Endothelial cell of umbilical vein (primary cell): Measurements from ENCODE around the gene TRIM46. TPM values are rescaled to one million over a fixed set of nuclear protein-coding genes. Genes with fewer than 3 reads are reported as not detected.

Experiments used
- BruUV-seq: library from RNA; stranded (reverse); fragments of 400-500 nt; replicated peaks from 2 replicates; lab custom pipeline; 2021; lab: Mats Ljungman, UMichigan
- CTCF ChIA-PET: fragments of 300-600, 350-600 bp; sonication (Branson Sonifier 250); formaldehyde crosslinking; loops from one replicate; lab custom pipeline; 2021; ENCODE audit warnings: antibody characterized with exemption, inconsistent platforms; lab: Charles Lee
- POLR2A ChIA-PET: fragments of 300-600, 350-600 bp; sonication (Branson Sonifier 250); formaldehyde crosslinking; loops from one replicate; lab custom pipeline; 2021; ENCODE audit warnings: antibody characterized with exemption, inconsistent platforms; lab: Charles Lee
- DNase-seq: peaks from one replicate; pipeline ENCODE4 v3.0.0-alpha.2; 2011; ENCODE audit warnings: low read depth, low spot score
- FAIRE-seq: peaks from 2 replicates; lab custom pipeline; 2011; peaks lifted over from hg19 to GRCh38; lab: Jason Lieb, UNC
- H2AFZ ChIP-seq: 2 replicates; pipeline ENCODE4 v1.6.0; 2012; ENCODE audit warnings: low read depth, low read length, control low read depth, inconsistent platforms
- H3K27ac ChIP-seq: 2 replicates; pipeline ENCODE4 v1.5.1; 2011; ENCODE audit warnings: low read depth, mild to moderate bottlenecking, control low read depth, low read length, moderate library complexity; ENCODE audit not compliant: insufficient read depth
- H3K27me3 ChIP-seq, 2 experiments: 2 replicates each; pipeline versions ENCODE4 v1.6.0 to v1.6.1; 2011; ENCODE audit warnings: low read length in 2 of 2, mixed read lengths in 1 of 2; ENCODE audit not compliant: control insufficient read depth in 2 of 2, insufficient read depth in 2 of 2
- H3K36me3 ChIP-seq, 2 experiments: 2 replicates in 1 of 2; 3 replicates in 1 of 2; pipeline ENCODE4 v1.5.1; 2011; ENCODE audit warnings: low read length in 2 of 2, mild to moderate bottlenecking in 1 of 2, moderate library complexity in 1 of 2; ENCODE audit not compliant: control insufficient read depth in 2 of 2, insufficient read depth in 2 of 2; ENCODE audit errors: extremely low read depth in 1 of 2
- H3K4me1 ChIP-seq: 3 replicates; pipeline ENCODE4 v1.5.1; 2011; ENCODE audit warnings: mild to moderate bottlenecking, low read length; ENCODE audit not compliant: control insufficient read depth, insufficient read depth; ENCODE audit errors: extremely low read depth
- H3K4me2 ChIP-seq: 2 replicates; pipeline ENCODE4 v1.6.1; 2011; ENCODE audit warnings: low read length, control low read depth, mixed read lengths; ENCODE audit not compliant: insufficient read depth
- H3K4me3 ChIP-seq, 3 experiments: fragments of 200-600 bp in 1 of 3; sonication (generic), shearing (Covaris generic) in 1 of 3; replicated peaks in 1 of 3; 2 replicates each; pipeline ENCODE4 v1.5.1; 2011 to 2016; ENCODE audit warnings: control low read depth in 3 of 3, low read length in 3 of 3, mild to moderate bottlenecking in 2 of 3, inconsistent platforms in 1 of 3, low read depth in 1 of 3, moderate library complexity in 1 of 3; ENCODE audit not compliant: insufficient read depth in 1 of 3
- H3K79me2 ChIP-seq: 2 replicates; pipeline ENCODE4 v1.6.0; 2012; ENCODE audit warnings: low read length, inconsistent platforms; ENCODE audit not compliant: control insufficient read depth, insufficient read depth
- H3K9ac ChIP-seq: replicated peaks from 2 replicates; pipeline ENCODE3; 2011; ENCODE audit warnings: low read length, control low read depth; ENCODE audit not compliant: insufficient read depth; ENCODE audit errors: extremely low read depth
- H3K9me1 ChIP-seq: replicated peaks from 3 replicates; pipeline ENCODE4 v1.6.0; 2011; ENCODE audit warnings: mild to moderate bottlenecking, low read length; ENCODE audit not compliant: control insufficient read depth, insufficient read depth; ENCODE audit errors: extremely low read depth
- H3K9me3 ChIP-seq: replicated peaks from 2 replicates; pipeline ENCODE4 v1.5.1; 2012; ENCODE audit warnings: low read length, inconsistent platforms; ENCODE audit not compliant: control insufficient read depth, insufficient read depth
- H4K20me1 ChIP-seq: replicated peaks from 2 replicates; pipeline ENCODE3; 2011; ENCODE audit warnings: mild to moderate bottlenecking, low read length; ENCODE audit not compliant: control insufficient read depth, insufficient read depth; ENCODE audit errors: extremely low read depth
- CTCF ChIP-seq, 2 donors: IDR thresholded peaks; 1 replicate in 1 of 2; 2 replicates in 1 of 2; pipeline ENCODE4 v1.5.1; 2011; ENCODE audit warnings: low read length in 2 of 2, mild to moderate bottlenecking in 2 of 2, moderate library complexity in 2 of 2, control low read depth in 1 of 2, inconsistent platforms in 1 of 2, low read depth in 1 of 2; ENCODE audit not compliant: insufficient read depth in 1 of 2; ENCODE audit errors: extremely low read depth in 1 of 2
- JUN ChIP-seq: IDR thresholded peaks from 2 replicates; pipeline ENCODE4 v1.6.1; 2011; ENCODE audit warnings: borderline replicate concordance, low read depth; ENCODE audit not compliant: insufficient read length, insufficient read depth
- MAX ChIP-seq: IDR thresholded peaks from 2 replicates; pipeline ENCODE4 v1.6.1; 2011; ENCODE audit not compliant: insufficient read depth, insufficient read length
- POLR2AphosphoS5 ChIP-seq: IDR thresholded peaks from 2 replicates; pipeline ENCODE4 v1.6.1; 2012; ENCODE audit warnings: low read depth, mild to moderate bottlenecking, control low read depth, low read length, moderate library complexity; ENCODE audit not compliant: insufficient read depth
- dilution Hi-C: fragments of 300-500 bp; cut with MboI; formaldehyde crosslinking; loops from one replicate; pipeline ENCODE4 v1.15.0; 2019; ENCODE audit warnings: low sequenced_read_pairs; ENCODE audit not compliant: extremely low pct_ligation_motif_present
- intact Hi-C: fragments of 100-400 bp; cut with micrococcal nuclease; formaldehyde crosslinking; loops from one replicate; pipeline ENCODE4 v1.10.0; 2022
- polyA plus RNA-seq, 4 experiments: library from polyadenylated mRNA; depleted of rRNA in 3 of 4; stranded (reverse) in 3 of 4; unstranded in 1 of 4; fragments of >200 nt; gene quantifications; 2 replicates each; pipeline versions ENCODE4 v1.2.1 to v1.2.3, GENCODE V29; 2011 to 2012; ENCODE audit warnings: missing spikeins in 1 of 4
- total RNA-seq: library from RNA; stranded (reverse); gene quantifications from 2 replicates; pipeline ENCODE4 v1.2.3, GENCODE V29; 2021

The TRIM46 gene
- total and polyA plus RNA-seq, 2 donors (not counting 3 experiments of a cell fraction or from before 2014, with no cell fraction given): 9.5 to 10.0 TPM

GRCh38 chr1:155127967-155128754, 45.5 kb upstream of the TRIM46 start:
- Histone ChIP-seq H3K9me3 (no peaks in the 10 kb centered on the region), H2AFZ (peak overlapping the region; percentile 30), H3K27me3 (no peaks in the 10 kb centered on the region), H3K36me3 (peaks cover 10 to 19% of the 10 kb centered on the region in 2 experiments), H3K4me2 (peak overlapping the region; percentile 87), H4K20me1 (no peaks in the 10 kb centered on the region), H3K9me1 (no peaks in the 10 kb centered on the region), H3K4me1 (peaks cover 59% of the 10 kb centered on the region), H3K79me2 (peaks cover 29% of the 10 kb centered on the region), H3K9ac (peak overlapping the region; percentile 92), H3K27ac (peak overlapping the region; percentile 68), H3K4me3 (peak overlapping the region; percentile 51 to 95 (median 91))
- FAIRE-seq: no peak
- dilution Hi-C loops (no loop called here), intact Hi-C loops (loop anchor here (1.0 to 5.0 kb wide), 4 partner anchors 7 to 156 kb away; partner anchors contain the start of genes CKS1B, DPM3, SHC1 and SLC50A1)
- peak; percentile 29 for DNase-seq
- TF ChIP-seq MAX (no peak), POLR2AphosphoS5 (peak; percentile 6)
- ChIA-PET POLR2A (interaction anchor here (0.9 kb wide), 1 partner anchor 39 kb away, joined by 4 read pairs; no protein-coding TSS in a partner anchor), CTCF (interaction anchor here (1.0 to 15.5 kb wide), 8 partner anchors 10 to 65 kb away, joined by 3 to 204 read pairs (median 6); partner anchors contain the start of gene KRTCAP2)
- TSS peak; percentile 73 for BruUV-seq

DNA sequence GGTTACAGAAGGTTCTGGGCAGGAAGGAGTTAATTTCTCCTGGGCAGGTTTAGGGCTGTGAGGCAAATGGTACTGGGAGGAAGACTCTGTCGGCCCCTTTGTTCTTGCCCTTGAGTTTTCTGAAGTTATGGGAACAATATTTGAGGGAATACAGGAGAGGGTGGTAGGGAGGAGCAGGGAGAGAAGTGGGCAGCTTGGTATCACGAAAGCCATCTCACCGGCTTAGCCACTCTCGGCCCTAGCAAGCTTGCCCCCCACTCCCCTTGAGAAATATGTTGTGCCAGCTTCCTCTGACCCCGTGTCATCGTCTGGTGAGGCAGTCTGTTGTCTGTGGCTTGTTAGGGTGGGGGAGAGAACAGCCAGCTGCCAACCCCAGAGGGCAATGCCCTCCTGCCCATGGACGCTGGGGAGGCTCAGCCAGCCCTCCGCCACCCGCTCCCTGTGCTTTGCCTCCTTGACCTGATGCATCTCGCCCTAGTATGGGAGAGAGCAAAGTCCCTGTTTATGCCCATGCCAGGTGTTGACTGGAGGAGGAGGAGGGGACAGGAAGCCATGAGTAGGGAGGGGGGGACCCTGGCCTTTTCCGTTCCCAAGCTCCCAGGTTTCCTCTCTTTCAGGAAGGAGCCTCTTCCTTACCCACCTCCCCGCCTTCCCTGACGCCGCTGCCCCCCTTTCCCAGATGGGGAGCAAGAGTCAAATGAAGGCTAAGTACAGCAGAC, 44.7 kb upstream of the TRIM46 start:
- Histone ChIP-seq H3K4me1 (peaks cover 60% of the 10 kb centered on the region), H4K20me1 (no peaks in the 10 kb centered on the region), H3K4me3 (peak overlapping the region; percentile 51 to 95 (median 91)), H3K36me3 (peaks cover 15 to 26% of the 10 kb centered on the region in 2 experiments), H3K27ac (peak overlapping the region; percentile 68), H3K9me1 (no peaks in the 10 kb centered on the region), H2AFZ (no peak overlapping the region), H3K27me3 (no peaks in the 10 kb centered on the region), H3K79me2 (peaks cover 29% of the 10 kb centered on the region), H3K4me2 (peak overlapping the region; percentile 87), H3K9me3 (no peaks in the 10 kb centered on the region), H3K9ac (peak overlapping the region; percentile 92)
- peak; percentile 94 for FAIRE-seq
- POLR2A ChIA-PET: interaction anchor here (0.5 to 0.9 kb wide), 2 partner anchors 38 to 155 kb away, joined by 4 to 6 read pairs; no protein-coding TSS in a partner anchor
- CTCF ChIA-PET: interaction anchor here (0.8 to 15.5 kb wide), 9 partner anchors 9 to 46 kb away, joined by 3 to 204 read pairs (median 7); partner anchors contain the start of gene KRTCAP2
- dilution Hi-C loops: no loop called here
- TF ChIP-seq POLR2AphosphoS5 (peak; percentile 73), CTCF (IDR thresholded peaks at IDR 0.05; ENCODE audit: extremely low read depth in 1 of 2, insufficient read depth in 1 of 2, low read depth in 1 of 2, low read length in 2 of 2) (no peak), JUN (peak; percentile 7)
- intact Hi-C loops: loop anchor here (5.0 kb wide), 1 partner anchor 157 kb away; the partner anchor contains the start of genes CKS1B and SHC1
- peak; percentile 95 for DNase-seq
- BruUV-seq: TSS peak; percentile 91
